ENCODE measurements around the gene LIPJ. TPM values are rescaled to one million over a fixed set of nuclear protein-coding genes. Genes with fewer than 3 reads are reported as not detected.

Gene LIPJ
- total RNA-seq, 1 experiment from 2014 or later: not detected

DNA sequence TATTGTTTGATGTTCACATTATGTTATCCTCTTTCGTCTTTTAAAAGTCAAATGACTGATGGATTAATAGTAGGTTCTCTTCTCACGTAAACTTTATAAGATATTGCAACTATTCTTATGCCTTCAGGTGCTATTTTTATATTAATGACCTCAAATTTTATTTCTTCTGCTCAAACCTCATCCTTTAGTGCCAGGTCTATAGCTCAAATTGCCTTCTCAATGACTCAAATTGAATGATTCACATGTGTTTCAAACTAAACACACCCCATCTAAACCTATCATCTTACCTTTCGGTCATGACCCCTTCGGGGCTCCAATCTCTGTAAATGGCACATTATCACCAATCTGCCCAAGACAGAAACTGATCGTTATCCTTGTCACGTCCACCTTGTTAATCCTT is 55.6 kb downstream of the LIPJ start:
- ChIA-PET POLR2A (no interaction called here), CTCF (no interaction called here)
- DNase-seq (ENCODE audit: unreplicated experiment): no peak
- BruUV-seq (replicated peaks): no TSS peak
- H3K4me1 Mint-ChIP-seq (ENCODE audit: insufficient read depth, unreplicated experiment): no peaks in the 10 kb centered on the region
- intact Hi-C loops (cut with micrococcal nuclease): no loop called here
- no peak overlapping the region for H3K27ac Mint-ChIP-seq (ENCODE audit: low read depth, unreplicated experiment)
- H3K27me3 Mint-ChIP-seq (ENCODE audit: insufficient read depth, unreplicated experiment): no peaks in the 10 kb centered on the region
- peaks cover 8% of the 10 kb centered on the region for H3K9me3 Mint-ChIP-seq (ENCODE audit: unreplicated experiment)
- no peak overlapping the region for H3K4me3 Mint-ChIP-seq (ENCODE audit: unreplicated experiment)
- TF ChIP-seq, protein P1, sequence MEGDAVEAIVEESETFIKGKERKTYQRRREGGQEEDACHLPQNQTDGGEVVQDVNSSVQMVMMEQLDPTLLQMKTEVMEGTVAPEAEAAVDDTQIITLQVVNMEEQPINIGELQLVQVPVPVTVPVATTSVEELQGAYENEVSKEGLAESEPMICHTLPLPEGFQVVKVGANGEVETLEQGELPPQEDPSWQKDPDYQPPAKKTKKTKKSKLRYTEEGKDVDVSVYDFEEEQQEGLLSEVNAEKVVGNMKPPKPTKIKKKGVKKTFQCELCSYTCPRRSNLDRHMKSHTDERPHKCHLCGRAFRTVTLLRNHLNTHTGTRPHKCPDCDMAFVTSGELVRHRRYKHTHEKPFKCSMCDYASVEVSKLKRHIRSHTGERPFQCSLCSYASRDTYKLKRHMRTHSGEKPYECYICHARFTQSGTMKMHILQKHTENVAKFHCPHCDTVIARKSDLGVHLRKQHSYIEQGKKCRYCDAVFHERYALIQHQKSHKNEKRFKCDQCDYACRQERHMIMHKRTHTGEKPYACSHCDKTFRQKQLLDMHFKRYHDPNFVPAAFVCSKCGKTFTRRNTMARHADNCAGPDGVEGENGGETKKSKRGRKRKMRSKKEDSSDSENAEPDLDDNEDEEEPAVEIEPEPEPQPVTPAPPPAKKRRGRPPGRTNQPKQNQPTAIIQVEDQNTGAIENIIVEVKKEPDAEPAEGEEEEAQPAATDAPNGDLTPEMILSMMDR (IDR thresholded peaks at IDR 0.05; ENCODE audit: unreplicated experiment): no peak
- no peaks in the 10 kb centered on the region for H3K36me3 Mint-ChIP-seq (ENCODE audit: insufficient read depth, unreplicated experiment)

DNA sequence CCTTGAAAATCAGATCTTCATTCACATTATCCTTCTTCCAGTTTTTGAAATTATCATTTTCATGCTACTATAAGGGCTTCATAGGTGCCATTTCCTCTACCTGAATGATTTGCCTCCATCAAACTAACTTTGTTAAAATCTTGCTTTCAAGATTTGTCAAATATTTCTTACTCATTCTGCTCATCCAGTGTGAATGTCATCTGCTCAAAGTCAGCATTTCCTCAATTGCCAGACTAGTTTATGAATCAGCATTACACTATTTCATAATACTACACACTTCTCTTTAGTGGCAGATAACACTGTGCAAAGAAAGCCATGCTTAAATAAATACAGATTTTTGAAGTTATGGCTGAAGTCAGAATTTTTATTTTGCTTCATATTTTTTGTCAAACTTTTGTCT is 56.4 kb downstream of the LIPJ start:
- Mint-ChIP-seq H3K4me1 (ENCODE audit: insufficient read depth, unreplicated experiment) (no peaks in the 10 kb centered on the region), H3K27ac (ENCODE audit: low read depth, unreplicated experiment) (no peak overlapping the region), H3K9me3 (ENCODE audit: unreplicated experiment) (peaks cover 8% of the 10 kb centered on the region), H3K36me3 (ENCODE audit: insufficient read depth, unreplicated experiment) (no peaks in the 10 kb centered on the region), H3K27me3 (ENCODE audit: insufficient read depth, unreplicated experiment) (no peaks in the 10 kb centered on the region), H3K4me3 (ENCODE audit: unreplicated experiment) (no peak overlapping the region)
- TF ChIP-seq, protein P1 (IDR thresholded peaks at IDR 0.05; ENCODE audit: unreplicated experiment): no peak
- POLR2A ChIA-PET: no interaction called here
- BruUV-seq (replicated peaks): no TSS peak
- intact Hi-C loops (cut with micrococcal nuclease): no loop called here
- peak; percentile 42 for DNase-seq (ENCODE audit: unreplicated experiment)
- CTCF ChIA-PET: no interaction called here

DNA sequence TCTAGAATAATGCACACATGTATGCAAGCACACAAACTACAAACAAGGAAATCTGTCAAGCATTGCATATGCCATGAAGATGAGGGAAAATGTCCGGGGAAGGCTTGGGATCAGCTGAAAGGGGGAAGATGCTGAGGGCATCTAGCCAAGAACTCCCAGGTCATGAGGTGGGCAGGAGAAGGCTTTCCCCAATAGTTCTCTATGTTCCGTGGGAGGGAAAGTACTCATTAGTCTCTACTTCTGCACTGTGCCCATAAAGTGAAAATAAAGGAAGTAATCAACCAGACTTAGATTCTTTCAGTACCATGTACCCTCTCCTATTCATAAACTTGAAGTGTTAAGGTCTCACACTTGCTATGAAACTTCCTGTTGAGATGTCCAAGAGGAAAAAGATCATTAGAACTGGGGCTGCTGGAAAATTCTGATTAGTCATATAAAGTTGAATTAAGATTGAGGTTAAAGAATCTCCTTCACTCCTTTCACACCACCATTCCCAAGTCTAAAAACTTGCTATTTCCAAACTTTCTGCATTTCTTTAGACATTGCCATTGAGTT is 60.6 kb downstream of the LIPJ start:
- Mint-ChIP-seq H3K9me3 (ENCODE audit: unreplicated experiment) (no peaks in the 10 kb centered on the region), H3K4me3 (ENCODE audit: unreplicated experiment) (no peak overlapping the region), H3K4me1 (ENCODE audit: insufficient read depth, unreplicated experiment) (peaks cover 14% of the 10 kb centered on the region), H3K27ac (ENCODE audit: low read depth, unreplicated experiment) (no peak overlapping the region), H3K27me3 (ENCODE audit: insufficient read depth, unreplicated experiment) (no peaks in the 10 kb centered on the region), H3K36me3 (ENCODE audit: insufficient read depth, unreplicated experiment) (peaks cover 5% of the 10 kb centered on the region)
- TF ChIP-seq, protein P1 (IDR thresholded peaks at IDR 0.05; ENCODE audit: unreplicated experiment): no peak
- DNase-seq (ENCODE audit: unreplicated experiment): no peak
- no TSS peak for BruUV-seq (replicated peaks)
- ChIA-PET POLR2A (no interaction called here), CTCF (interaction anchor here (0.6 kb wide), 1 partner anchor 163 kb away, joined by 3 read pairs; no protein-coding TSS in a partner anchor)
- intact Hi-C loops (cut with micrococcal nuclease): no loop called here

DNA sequence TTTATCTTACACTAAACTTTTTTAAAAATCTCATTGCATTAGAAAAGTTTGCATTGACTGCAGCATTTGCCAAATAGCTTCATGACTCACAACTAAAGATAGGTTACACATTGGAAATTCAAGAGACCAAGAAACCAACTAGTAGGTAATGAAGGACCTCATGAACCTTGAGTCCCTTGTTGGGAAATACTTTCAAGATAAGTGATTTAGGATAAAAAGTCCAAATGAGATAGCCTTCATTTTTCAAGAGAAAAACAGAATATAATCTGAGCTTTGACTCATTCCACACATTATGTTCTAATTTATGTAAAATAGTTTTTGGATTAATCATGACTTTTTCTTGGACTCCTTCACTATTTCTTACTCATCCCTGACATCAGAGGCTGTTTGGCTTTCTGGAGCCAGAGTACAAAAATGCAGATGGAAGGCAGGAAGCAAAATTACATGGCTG is 64.6 kb downstream of the LIPJ start:
- BruUV-seq (replicated peaks): no TSS peak
- Mint-ChIP-seq H3K36me3 (ENCODE audit: insufficient read depth, unreplicated experiment) (peaks cover 5% of the 10 kb centered on the region), H3K4me1 (ENCODE audit: insufficient read depth, unreplicated experiment) (peaks cover 18% of the 10 kb centered on the region), H3K27ac (ENCODE audit: low read depth, unreplicated experiment) (peak overlapping the region; percentile 75), H3K27me3 (ENCODE audit: insufficient read depth, unreplicated experiment) (no peaks in the 10 kb centered on the region), H3K4me3 (ENCODE audit: unreplicated experiment) (no peak overlapping the region), H3K9me3 (ENCODE audit: unreplicated experiment) (no peaks in the 10 kb centered on the region)
- TF ChIP-seq, protein P1 (IDR thresholded peaks at IDR 0.05; ENCODE audit: unreplicated experiment): no peak
- intact Hi-C loops (cut with micrococcal nuclease): no loop called here
- peak; percentile 80 for DNase-seq (ENCODE audit: unreplicated experiment)
- CTCF ChIA-PET: no interaction called here
- POLR2A ChIA-PET: interaction anchor here (0.7 to 1.8 kb wide), 4 partner anchors 9 to 281 kb away, joined by 3 to 6 read pairs (median 4); no protein-coding TSS in a partner anchor
